HCT116 (cell line): ENCODE data around the gene ASPN. TPM values are rescaled to one million over a fixed set of nuclear protein-coding genes. Genes with fewer than 3 reads are reported as not detected.

Source experiments
- ATAC-seq: fragments of 200-7000 bp; cut with Tn5 transposase; 2 replicates; pipeline ENCODE4 v1.9.1; 2020; ENCODE audit warnings: mild to moderate bottlenecking, moderate library complexity
- BruUV-seq: library from RNA; stranded (reverse); fragments of 400-500 nt; replicated peaks from 2 replicates; lab custom pipeline; 2021; lab: Mats Ljungman, UMichigan
- CTCF ChIA-PET: fragments of 300-600 bp; sonication (Branson Sonifier 250); formaldehyde crosslinking; loops from one replicate; lab custom pipeline; 2021; ENCODE audit warnings: antibody characterized with exemption; lab: Charles Lee
- POLR2A ChIA-PET: fragments of 300-600, 350-600 bp; sonication (Branson Sonifier 250); formaldehyde crosslinking; loops from one replicate; lab custom pipeline; 2021; ENCODE audit warnings: antibody characterized with exemption; lab: Charles Lee
- RAD21 ChIA-PET, 2 experiments: fragments of 300-600 bp; sonication (Branson Sonifier 250); formaldehyde crosslinking; loops; one replicate each; lab custom pipeline; 2023; ENCODE audit warnings: low total read pairs in 2 of 2; ENCODE audit not compliant: uncharacterized antibody in 2 of 2, unreplicated experiment in 2 of 2, low non-redundant PET in 1 of 2; lab: Charles Lee
- DNase-seq: peaks from one replicate; pipeline ENCODE4 v3.0.0-alpha.2; 2010; ENCODE audit warnings: low read depth, low spot score
- H2AFZ ChIP-seq: fragments of 200-600 bp; shearing (Covaris generic), sonication (generic); 2 replicates; pipeline ENCODE4 v1.6.1; 2017; ENCODE audit warnings: low read depth, mixed run types, mixed read lengths, antibody characterized with exemption, low read length; ENCODE audit not compliant: poor library complexity, severe bottlenecking
- H3K27ac ChIP-seq: 2 replicates; pipeline ENCODE4 v1.5.1; 2012; ENCODE audit warnings: low read depth, low read length
- H3K27me3 ChIP-seq: fragments of 200-600 bp; sonication (generic); 2 replicates; pipeline ENCODE4 v1.6.1; 2016; ENCODE audit warnings: mixed run types, low read length, mixed read lengths; ENCODE audit not compliant: insufficient read depth
- H3K36me3 ChIP-seq, 2 experiments: fragments of 200-500 bp in 1 of 2; fragments of 200-600 bp in 1 of 2; sonication (Bioruptor generic) in 1 of 2; sonication (generic) in 1 of 2; 2 replicates each; pipeline versions ENCODE4 v1.5.1 to v1.6.1; 2014 to 2016; ENCODE audit warnings: low read length in 2 of 2, inconsistent platforms in 1 of 2, mixed read lengths in 1 of 2, mixed run types in 1 of 2; ENCODE audit not compliant: insufficient read depth in 2 of 2, control insufficient read depth in 1 of 2
- H3K4me1 ChIP-seq, 2 experiments: fragments of 200-600 bp in 1 of 2; sonication (generic) in 1 of 2; 2 replicates each; pipeline versions ENCODE4 v1.5.1 to v1.6.1; 2012 to 2017; ENCODE audit warnings: low read length in 2 of 2, inconsistent platforms in 1 of 2, mild to moderate bottlenecking in 1 of 2, mixed read lengths in 1 of 2, mixed run types in 1 of 2, moderate library complexity in 1 of 2; ENCODE audit not compliant: insufficient read depth in 2 of 2, control insufficient read depth in 1 of 2
- H3K4me2 ChIP-seq: fragments of 200-600 bp; sonication (generic); 2 replicates; pipeline ENCODE4 v1.6.1; 2017; ENCODE audit warnings: mixed run types, low read length, mixed read lengths
- H3K4me3 ChIP-seq, 2 experiments: fragments of 200-600 bp in 1 of 2; sonication (generic) in 1 of 2; replicated peaks in 1 of 2; 2 replicates each; pipeline ENCODE4 v1.5.1; 2011 to 2016; ENCODE audit warnings: low read length in 2 of 2, control low read depth in 1 of 2, low read depth in 1 of 2, mild to moderate bottlenecking in 1 of 2, mixed read lengths in 1 of 2, mixed run types in 1 of 2
- H3K79me2 ChIP-seq: fragments of 200-600 bp; sonication (generic); 2 replicates; pipeline ENCODE4 v1.6.1; 2017; ENCODE audit warnings: mild to moderate bottlenecking, mixed run types, low read length, moderate library complexity, mixed read lengths; ENCODE audit not compliant: insufficient read depth
- H3K9ac ChIP-seq: fragments of 200-600 bp; sonication (generic); 2 replicates; pipeline ENCODE4 v1.6.1; 2016; ENCODE audit warnings: low read length, mixed read lengths
- H3K9me2 ChIP-seq: fragments of 200-600 bp; sonication (generic), shearing (Covaris generic); 2 replicates; pipeline ENCODE4 v1.6.1; 2017; ENCODE audit warnings: mixed run types, mild to moderate bottlenecking, moderate library complexity; ENCODE audit not compliant: insufficient read depth
- H3K9me3 ChIP-seq, 2 experiments: fragments of 200-500 bp in 1 of 2; fragments of 200-600 bp in 1 of 2; sonication (Bioruptor generic) in 1 of 2; sonication (generic) in 1 of 2; 2 replicates each; pipeline ENCODE4 v1.6.1; 2014 to 2017; ENCODE audit warnings: low read length in 2 of 2, mixed read lengths in 2 of 2, inconsistent platforms in 1 of 2, low read depth in 1 of 2, mild to moderate bottlenecking in 1 of 2, mixed run types in 1 of 2, moderate library complexity in 1 of 2; ENCODE audit not compliant: control insufficient read depth in 1 of 2, insufficient read depth in 1 of 2
- H4K20me1 ChIP-seq: fragments of 200-600 bp; sonication (generic), shearing (Covaris generic); 2 replicates; pipeline ENCODE4 v1.6.1; 2017; ENCODE audit warnings: mixed run types, mild to moderate bottlenecking, moderate library complexity; ENCODE audit not compliant: insufficient read depth
- CBX3 ChIP-seq: IDR thresholded peaks from 2 replicates; pipeline ENCODE4 v1.6.1; 2012; ENCODE audit warnings: low read depth
- CEBPB ChIP-seq: IDR thresholded peaks from 2 replicates; pipeline ENCODE4 v1.6.1; 2012; ENCODE audit warnings: low read depth
- JUND ChIP-seq: IDR thresholded peaks from 2 replicates; pipeline ENCODE4 v1.6.1; 2012
- SIN3A ChIP-seq: IDR thresholded peaks from 2 replicates; pipeline ENCODE4 v1.6.1; 2012; ENCODE audit warnings: low read depth
- SRF ChIP-seq: IDR thresholded peaks from 2 replicates; pipeline ENCODE4 v1.6.1; 2012; ENCODE audit warnings: low read depth
- TCF7L2 ChIP-seq: IDR thresholded peaks from 2 replicates; pipeline ENCODE4 v1.7.0; 2011; ENCODE audit warnings: borderline replicate concordance, inconsistent platforms; ENCODE audit not compliant: insufficient read depth, insufficient read length; ENCODE audit errors: extremely low read depth
- YY1 ChIP-seq: IDR thresholded peaks from 2 replicates; pipeline ENCODE4 v1.6.1; 2011; ENCODE audit warnings: low read length, low read depth, moderate library complexity, mild to moderate bottlenecking; ENCODE audit not compliant: insufficient replicate concordance; ENCODE audit errors: extremely low read depth
- ZFX ChIP-seq: fragments of 450-650 bp; IDR thresholded peaks from 2 replicates; pipeline ENCODE4 v1.6.1; 2017
- intact Hi-C: fragments of 100-400 bp; cut with micrococcal nuclease; formaldehyde crosslinking; loops from 2 replicates; pipeline ENCODE4 v1.10.0; 2022
- total RNA-seq: library from RNA; stranded (reverse); gene quantifications from one replicate; pipeline ENCODE4 v1.2.1, GENCODE V29; 2021; ENCODE audit not compliant: unreplicated experiment
- TF ChIP-seq, protein P1 (sequence below): IDR thresholded peaks from 2 replicates; pipeline ENCODE4 v1.6.1; 2012
- TF ChIP-seq, protein P2 (sequence below): IDR thresholded peaks from 2 replicates; pipeline ENCODE4 v1.6.1; 2011; ENCODE audit warnings: mild to moderate bottlenecking, low read length, moderate library complexity; ENCODE audit not compliant: insufficient replicate concordance; ENCODE audit errors: extremely low read depth
- TF ChIP-seq, protein P3 (sequence below): IDR thresholded peaks from 2 replicates; pipeline ENCODE4 v1.6.1; 2012; ENCODE audit warnings: low read depth

Gene ASPN
- total RNA-seq, 1 experiment from 2014 or later: not detected

DNA sequence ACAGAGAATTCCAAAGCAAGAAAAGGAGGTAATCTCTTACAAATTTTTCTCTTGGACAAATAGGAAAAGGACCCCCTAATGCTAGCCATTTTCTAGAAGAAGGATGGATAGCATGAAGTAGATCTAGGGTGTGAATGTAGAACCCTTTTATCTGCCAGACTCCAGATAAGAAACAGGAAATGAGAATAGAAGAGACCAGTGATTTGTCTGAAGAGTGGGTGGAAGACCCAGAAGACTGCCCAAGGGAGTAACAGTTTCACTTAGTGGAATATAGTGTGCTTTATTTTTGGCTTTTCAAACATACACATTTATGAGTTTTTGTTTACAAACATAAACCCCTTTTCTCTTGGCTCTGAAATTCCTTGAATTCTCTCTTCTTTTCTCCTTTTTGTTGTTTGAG lies 28.4 kb upstream of the ASPN start:
- Histone ChIP-seq H3K27ac (no peak overlapping the region), H3K4me3 (no peak overlapping the region), H3K9me3 (no peaks in the 10 kb centered on the region), H3K4me1 (peaks cover 0 to 9% of the 10 kb centered on the region in 2 experiments; a peak in 3 of 4 replicates), H3K9ac (no peak overlapping the region), H3K36me3 (no peaks in the 10 kb centered on the region), H3K4me2 (no peak overlapping the region), H4K20me1 (no peaks in the 10 kb centered on the region), H2AFZ (no peak overlapping the region), H3K27me3 (no peaks in the 10 kb centered on the region), H3K9me2 (no peaks in the 10 kb centered on the region), H3K79me2 (no peaks in the 10 kb centered on the region)
- no peak for DNase-seq
- intact Hi-C loops: no loop called here
- no peak for TF ChIP-seq CBX3
- TF ChIP-seq, protein P1, sequence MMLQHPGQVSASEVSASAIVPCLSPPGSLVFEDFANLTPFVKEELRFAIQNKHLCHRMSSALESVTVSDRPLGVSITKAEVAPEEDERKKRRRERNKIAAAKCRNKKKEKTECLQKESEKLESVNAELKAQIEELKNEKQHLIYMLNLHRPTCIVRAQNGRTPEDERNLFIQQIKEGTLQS: no peak
- TF ChIP-seq CEBPB: no peak
- no peak for TF ChIP-seq SIN3A
- TF ChIP-seq, protein P2, sequence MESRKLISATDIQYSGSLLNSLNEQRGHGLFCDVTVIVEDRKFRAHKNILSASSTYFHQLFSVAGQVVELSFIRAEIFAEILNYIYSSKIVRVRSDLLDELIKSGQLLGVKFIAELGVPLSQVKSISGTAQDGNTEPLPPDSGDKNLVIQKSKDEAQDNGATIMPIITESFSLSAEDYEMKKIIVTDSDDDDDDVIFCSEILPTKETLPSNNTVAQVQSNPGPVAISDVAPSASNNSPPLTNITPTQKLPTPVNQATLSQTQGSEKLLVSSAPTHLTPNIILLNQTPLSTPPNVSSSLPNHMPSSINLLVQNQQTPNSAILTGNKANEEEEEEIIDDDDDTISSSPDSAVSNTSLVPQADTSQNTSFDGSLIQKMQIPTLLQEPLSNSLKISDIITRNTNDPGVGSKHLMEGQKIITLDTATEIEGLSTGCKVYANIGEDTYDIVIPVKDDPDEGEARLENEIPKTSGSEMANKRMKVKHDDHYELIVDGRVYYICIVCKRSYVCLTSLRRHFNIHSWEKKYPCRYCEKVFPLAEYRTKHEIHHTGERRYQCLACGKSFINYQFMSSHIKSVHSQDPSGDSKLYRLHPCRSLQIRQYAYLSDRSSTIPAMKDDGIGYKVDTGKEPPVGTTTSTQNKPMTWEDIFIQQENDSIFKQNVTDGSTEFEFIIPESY: no peak
- TF ChIP-seq, protein P3, sequence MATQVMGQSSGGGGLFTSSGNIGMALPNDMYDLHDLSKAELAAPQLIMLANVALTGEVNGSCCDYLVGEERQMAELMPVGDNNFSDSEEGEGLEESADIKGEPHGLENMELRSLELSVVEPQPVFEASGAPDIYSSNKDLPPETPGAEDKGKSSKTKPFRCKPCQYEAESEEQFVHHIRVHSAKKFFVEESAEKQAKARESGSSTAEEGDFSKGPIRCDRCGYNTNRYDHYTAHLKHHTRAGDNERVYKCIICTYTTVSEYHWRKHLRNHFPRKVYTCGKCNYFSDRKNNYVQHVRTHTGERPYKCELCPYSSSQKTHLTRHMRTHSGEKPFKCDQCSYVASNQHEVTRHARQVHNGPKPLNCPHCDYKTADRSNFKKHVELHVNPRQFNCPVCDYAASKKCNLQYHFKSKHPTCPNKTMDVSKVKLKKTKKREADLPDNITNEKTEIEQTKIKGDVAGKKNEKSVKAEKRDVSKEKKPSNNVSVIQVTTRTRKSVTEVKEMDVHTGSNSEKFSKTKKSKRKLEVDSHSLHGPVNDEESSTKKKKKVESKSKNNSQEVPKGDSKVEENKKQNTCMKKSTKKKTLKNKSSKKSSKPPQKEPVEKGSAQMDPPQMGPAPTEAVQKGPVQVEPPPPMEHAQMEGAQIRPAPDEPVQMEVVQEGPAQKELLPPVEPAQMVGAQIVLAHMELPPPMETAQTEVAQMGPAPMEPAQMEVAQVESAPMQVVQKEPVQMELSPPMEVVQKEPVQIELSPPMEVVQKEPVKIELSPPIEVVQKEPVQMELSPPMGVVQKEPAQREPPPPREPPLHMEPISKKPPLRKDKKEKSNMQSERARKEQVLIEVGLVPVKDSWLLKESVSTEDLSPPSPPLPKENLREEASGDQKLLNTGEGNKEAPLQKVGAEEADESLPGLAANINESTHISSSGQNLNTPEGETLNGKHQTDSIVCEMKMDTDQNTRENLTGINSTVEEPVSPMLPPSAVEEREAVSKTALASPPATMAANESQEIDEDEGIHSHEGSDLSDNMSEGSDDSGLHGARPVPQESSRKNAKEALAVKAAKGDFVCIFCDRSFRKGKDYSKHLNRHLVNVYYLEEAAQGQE: no peak
- TF ChIP-seq ZFX: no peak
- no peak for TF ChIP-seq TCF7L2
- TF ChIP-seq SRF: no peak
- TF ChIP-seq JUND: no peak
- no peak for TF ChIP-seq YY1
- ChIA-PET CTCF (interaction anchor here (1.2 kb wide), 1 partner anchor 9 kb away, joined by 3 read pairs; no protein-coding TSS in a partner anchor), POLR2A (no interaction called here), RAD21 (no interaction called here)
- no TSS peak for BruUV-seq
- ATAC-seq: no peak
